NCI-H1694 treated with DMSO at 0.1 percent for 48 hours (cell line): ENCODE measurements around the gene MRPL19.
A peak's percentile ranks its signal among the peaks of the same experiment; 100 is the strongest.

Experiments used
- DNase-seq: peaks from one replicate; lab custom pipeline; 2025; lab: John Stamatoyannopoulos, UW

MRPL19 gene

GRCh38 chr2:75616406-75616805 lies 30.2 kb upstream of the MRPL19 start:
- DNase-seq: no peak

DNA sequence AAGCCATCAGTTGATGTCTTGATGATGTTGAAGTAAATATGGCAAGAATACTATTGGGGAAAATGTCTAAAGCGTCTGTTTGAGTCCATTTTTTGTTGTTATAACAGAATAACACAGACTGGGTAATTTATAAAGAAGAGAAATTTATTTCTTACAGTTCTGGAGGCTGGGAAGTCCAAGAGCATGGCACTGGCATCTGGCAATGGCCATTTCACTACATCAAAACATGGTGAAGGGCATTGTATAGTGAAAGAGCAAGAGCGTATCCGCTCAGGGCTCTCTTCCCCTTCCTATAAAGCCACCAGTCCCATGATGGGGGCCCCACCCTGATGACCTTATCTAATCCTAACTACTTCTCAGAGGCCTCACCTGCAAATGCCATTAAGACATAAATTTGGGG lies 29.6 kb upstream of the MRPL19 start:
- DNase-seq: no peak

- DNase-seq: no peak
Measured at GRCh38 chr2:75619956-75620740, 26.4 kb upstream of the MRPL19 start.

- no peak for DNase-seq
Measured at GRCh38 chr2:75621228-75621627, 25.4 kb upstream of the MRPL19 start.

DNA sequence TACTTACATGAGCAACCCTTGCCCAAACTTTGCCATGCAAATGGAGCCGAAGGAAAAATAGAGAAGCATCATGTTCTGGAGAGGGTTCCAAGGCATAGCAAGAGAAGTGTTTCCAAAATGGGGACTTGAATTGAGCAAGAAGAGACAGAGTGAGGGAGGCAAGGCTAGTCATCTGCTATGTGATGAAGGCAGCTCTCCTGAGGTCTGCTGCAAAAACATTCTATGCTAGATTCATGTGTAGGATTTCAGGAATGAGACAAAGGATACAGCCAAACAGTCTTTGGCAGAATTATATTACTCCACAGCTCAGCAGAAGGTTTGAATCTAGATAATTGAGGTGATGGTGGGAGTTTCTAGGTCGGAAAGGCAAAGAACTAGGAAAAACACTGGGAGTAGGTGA lies 24.1 kb upstream of the MRPL19 start:
- no peak for DNase-seq

- DNase-seq: no peak
Measured at GRCh38 chr2:75622929-75623328, 23.7 kb upstream of the MRPL19 start.

DNA sequence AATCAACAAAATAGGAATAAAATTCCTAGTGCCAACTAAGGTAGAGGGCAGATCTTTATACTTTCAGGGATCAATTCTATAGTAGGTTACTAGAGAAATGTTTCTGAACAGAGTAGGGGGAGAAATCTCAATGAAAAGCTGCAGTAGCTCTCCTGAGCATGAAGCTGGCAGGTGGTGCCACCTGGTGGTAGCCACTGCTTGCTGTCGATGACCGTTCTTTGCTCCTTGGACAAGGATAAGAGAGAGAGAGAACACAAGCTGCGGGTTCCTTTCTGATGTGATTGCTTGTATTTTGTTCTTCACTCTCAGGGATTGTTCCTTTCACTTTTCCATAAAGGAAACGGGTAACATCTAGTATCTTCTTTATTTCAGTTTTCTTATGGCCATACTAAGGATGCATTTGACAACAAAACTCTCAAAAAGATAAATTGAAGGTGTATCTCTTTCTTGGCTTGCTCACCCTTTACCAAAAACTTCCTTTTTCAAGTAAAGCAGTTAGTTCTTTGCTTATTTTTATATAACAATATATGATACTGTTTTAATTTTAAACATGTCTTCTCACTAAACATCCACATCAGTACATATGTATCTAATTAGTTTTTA lies 18.6 kb upstream of the MRPL19 start:
- DNase-seq: peak; percentile 60

- no peak for DNase-seq
Measured at GRCh38 chr2:75632091-75632701, 14.4 kb upstream of the MRPL19 start.

DNA sequence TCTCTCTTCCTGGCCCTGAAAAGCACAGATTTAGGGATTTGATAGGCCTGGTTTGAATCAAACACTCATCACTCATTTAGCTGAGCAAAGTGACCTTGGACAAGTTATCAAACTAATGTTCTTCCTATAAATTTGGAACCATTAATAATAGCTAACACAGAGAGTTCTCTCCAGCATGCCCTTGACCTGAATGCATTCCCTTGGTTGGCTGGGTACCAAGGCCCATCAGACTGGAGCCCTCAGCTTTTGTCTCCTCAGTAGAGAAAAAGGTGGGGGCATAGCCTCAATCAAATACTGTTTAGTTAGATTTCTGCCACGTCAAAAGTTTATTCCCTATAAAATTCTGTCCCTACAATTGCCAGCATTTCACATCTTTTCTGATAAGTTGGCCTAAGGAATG lies 13.8 kb upstream of the MRPL19 start:
- no peak for DNase-seq

DNA sequence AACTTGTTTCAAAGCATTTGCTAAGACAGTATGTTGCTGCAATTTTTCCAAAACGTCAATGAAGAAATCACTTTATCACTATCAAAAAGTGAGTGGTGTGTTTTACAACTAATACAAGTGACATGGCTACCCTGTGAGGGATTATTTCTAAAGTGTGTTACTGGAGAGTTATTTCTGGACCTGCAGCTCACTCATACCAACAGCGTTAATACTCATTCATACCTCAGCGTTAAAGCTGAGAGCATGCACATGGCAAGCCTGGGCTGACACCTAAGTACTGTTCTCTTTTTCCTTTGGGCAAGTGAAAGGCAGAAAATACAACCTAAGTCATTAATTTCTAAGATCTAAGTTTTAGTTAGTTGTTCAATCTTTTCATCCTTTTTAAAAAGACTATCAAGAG lies 13.0 kb upstream of the MRPL19 start:
- DNase-seq: no peak

GRCh38 chr2:75634945-75635344 lies 11.6 kb upstream of the MRPL19 start:
- DNase-seq: no peak

GRCh38 chr2:75637568-75637967 lies 9.0 kb upstream of the MRPL19 start:
- no peak for DNase-seq

DNA sequence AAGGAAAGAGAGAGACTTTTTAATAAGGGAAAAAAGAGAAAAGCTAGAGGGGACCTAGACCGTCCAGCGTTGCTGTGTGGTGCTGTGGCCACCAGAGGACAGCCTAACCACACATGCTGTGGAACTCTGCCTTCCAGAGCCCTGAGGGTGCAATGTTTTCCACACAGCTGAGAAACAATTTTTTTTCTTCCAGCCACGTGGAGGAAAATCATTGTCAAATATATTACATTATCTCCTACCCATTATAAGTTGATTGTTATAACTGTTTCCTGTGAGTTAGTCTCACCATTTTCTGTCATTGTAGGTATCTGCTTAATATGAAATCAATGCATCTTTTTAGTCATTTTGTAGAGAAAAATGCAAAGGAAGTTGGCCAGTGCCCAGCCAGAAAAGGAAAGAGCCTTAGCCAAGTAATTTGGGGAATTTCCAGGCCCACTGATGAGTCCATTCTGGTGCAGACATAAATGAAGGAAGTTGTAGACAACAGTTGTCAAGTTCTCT lies 5.9 kb upstream of the MRPL19 start:
- DNase-seq: peak; percentile 52

- DNase-seq: no peak
Measured at GRCh38 chr2:75641587-75641986, 5.0 kb upstream of the MRPL19 start.

DNA sequence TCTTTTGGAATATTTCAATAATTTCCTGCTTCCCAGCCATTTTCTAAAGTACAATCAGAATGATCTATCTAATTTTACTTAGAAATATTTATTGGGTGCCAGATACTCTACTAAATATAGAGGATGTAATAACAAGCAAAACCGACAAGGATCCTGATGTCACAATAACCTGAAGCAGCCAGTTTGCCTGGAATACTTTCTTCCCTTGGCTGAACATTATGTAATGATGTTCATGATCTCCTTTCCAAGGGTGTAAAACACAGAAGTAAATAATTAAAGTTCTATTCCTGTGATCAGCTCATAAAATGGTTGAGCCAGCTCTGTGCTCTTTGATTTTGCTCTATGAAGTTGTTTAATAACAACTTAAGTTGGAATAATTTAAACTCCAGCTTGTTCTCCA lies 2.6 kb upstream of the MRPL19 start:
- no peak for DNase-seq

- no peak for DNase-seq
Measured at GRCh38 chr2:75645643-75646042, 940 bp upstream of the MRPL19 start.

DNA sequence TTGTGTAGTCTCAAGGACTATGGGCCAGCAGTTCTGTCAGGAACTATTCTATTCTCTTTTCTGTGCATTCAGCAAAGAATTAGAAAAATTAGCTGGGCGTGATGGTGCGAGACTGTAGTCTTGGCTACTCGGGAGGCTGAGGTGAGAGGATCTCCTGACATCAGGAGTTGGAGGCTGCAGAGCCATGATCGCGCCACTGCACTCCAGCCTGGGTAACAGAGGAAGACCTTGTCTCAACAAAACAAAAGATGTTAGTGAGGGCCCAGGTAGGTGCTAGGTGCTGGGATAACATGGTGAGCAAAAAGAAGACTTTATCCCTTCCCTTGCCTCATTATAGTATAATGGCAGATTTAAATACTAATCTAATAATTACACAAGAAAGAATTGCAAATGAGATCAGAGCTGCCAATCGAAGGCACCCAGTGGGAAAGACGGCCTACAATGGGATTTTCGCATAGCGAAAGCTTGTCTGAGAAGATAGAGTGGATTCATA lies 447 bp upstream of the MRPL19 start:
- no peak for DNase-seq

GRCh38 chr2:75647771-75648170 lies 1.2 kb downstream of the MRPL19 start:
- DNase-seq: no peak

- no peak for DNase-seq
Measured at GRCh38 chr2:75654012-75654411, 7.4 kb downstream of the MRPL19 start.

DNA sequence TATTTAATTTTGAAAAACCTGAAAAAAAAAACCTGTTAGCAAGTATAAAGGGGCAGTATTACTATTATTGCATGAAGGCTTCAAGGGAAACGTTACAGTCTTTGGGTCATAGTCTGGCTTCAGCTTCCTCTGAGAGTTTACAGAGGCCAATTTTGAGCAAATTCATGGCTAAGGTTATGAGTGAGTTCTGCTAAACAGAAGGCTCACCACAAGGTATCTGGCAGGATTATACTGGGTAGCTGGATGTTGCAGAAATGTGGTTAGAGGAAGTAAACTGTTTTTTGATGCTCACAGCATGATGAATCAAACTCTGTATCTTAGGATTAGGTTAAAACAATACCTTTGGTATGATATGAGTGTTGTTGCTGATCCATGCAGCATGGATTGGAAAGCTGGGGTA lies 9.3 kb downstream of the MRPL19 start:
- no peak for DNase-seq

GRCh38 chr2:75656563-75656962 lies 10.0 kb downstream of the MRPL19 start:
- no peak for DNase-seq

DNA sequence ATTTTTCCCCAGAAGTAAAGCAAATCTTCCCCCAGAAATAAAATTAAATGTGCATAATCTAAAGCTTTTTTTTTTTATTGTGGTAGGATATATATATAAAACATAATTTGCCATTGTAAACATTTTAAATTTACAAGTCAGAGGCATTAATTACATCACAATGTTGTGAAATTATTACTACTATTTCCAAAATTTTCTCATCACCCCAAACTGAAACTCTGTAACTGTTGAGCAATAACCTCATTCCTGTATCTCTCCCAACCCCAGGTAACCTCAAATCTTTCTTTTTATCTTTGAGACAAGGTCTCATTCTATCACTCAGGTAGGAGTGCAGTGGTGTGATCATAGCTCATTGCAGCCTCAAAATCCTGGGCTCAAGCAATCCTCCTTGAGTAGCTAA lies 11.2 kb downstream of the MRPL19 start:
- no peak for DNase-seq

- no peak for DNase-seq
Measured at GRCh38 chr2:75666911-75667310, 20.3 kb downstream of the MRPL19 start.
